Measurements from ENCODE around the gene SP2.
A peak's percentile ranks its signal among the peaks of the same experiment; 100 is the strongest.

The SP2 gene

GRCh38 chr17:47895347-47895855 is 635 bp upstream of the SP2 start:
- H3K27ac ChIP-seq (ENCODE audit: low read length): peak overlapping the region; percentile 89
- peaks cover 30% of the 10 kb centered on the region for H3K4me1 ChIP-seq (ENCODE audit: control insufficient read depth, insufficient read depth, low read length)
- no peaks in the 10 kb centered on the region for H3K9me3 ChIP-seq (ENCODE audit: control insufficient read depth in 2 of 2, low read length in 2 of 2)
- H3K36me3 ChIP-seq (ENCODE audit: control insufficient read depth in 2 of 2, insufficient read depth in 2 of 2, low read length in 2 of 2): peaks cover 0 to 2% of the 10 kb centered on the region in 2 donors
- peak overlapping the region; percentile 94 to 100 for H3K4me3 ChIP-seq (ENCODE audit: low read length in 2 of 2)
- H3K9ac ChIP-seq (ENCODE audit: low read length in 2 of 2): peak overlapping the region; percentile 87 to 99
- H3K27me3 ChIP-seq (ENCODE audit: control insufficient read depth in 1 of 2, insufficient read depth in 2 of 2, low read length in 2 of 2): no peaks in the 10 kb centered on the region

- H3K9ac ChIP-seq (ENCODE audit: low read length in 2 of 2): peak overlapping the region; percentile 95 to 96
- H3K4me1 ChIP-seq (ENCODE audit: control insufficient read depth, insufficient read depth, low read length): peaks cover 35% of the 10 kb centered on the region
- peak overlapping the region; percentile 95 to 100 for H3K4me3 ChIP-seq (ENCODE audit: low read length in 2 of 2)
- peak overlapping the region; percentile 97 for H3K27ac ChIP-seq (ENCODE audit: low read length)
- H3K27me3 ChIP-seq (ENCODE audit: control insufficient read depth in 1 of 2, insufficient read depth in 2 of 2, low read length in 2 of 2): no peaks in the 10 kb centered on the region
- no peaks in the 10 kb centered on the region for H3K9me3 ChIP-seq (ENCODE audit: control insufficient read depth in 2 of 2, low read length in 2 of 2)
- peaks cover 0 to 2% of the 10 kb centered on the region in 2 donors for H3K36me3 ChIP-seq (ENCODE audit: control insufficient read depth in 2 of 2, insufficient read depth in 2 of 2, low read length in 2 of 2)
Observed at GRCh38 chr17:47896672-47897490, 845 bp downstream of the SP2 start.

- Histone ChIP-seq H3K4me3 (ENCODE audit: low read length in 2 of 2) (peak overlapping the region; percentile 95 to 100), H3K9ac (ENCODE audit: low read length in 2 of 2) (peak overlapping the region; percentile 95 to 96), H3K36me3 (ENCODE audit: control insufficient read depth in 2 of 2, insufficient read depth in 2 of 2, low read length in 2 of 2) (peaks cover 0 to 2% of the 10 kb centered on the region in 2 donors), H3K4me1 (ENCODE audit: control insufficient read depth, insufficient read depth, low read length) (peaks cover 40% of the 10 kb centered on the region), H3K27me3 (ENCODE audit: control insufficient read depth in 1 of 2, insufficient read depth in 2 of 2, low read length in 2 of 2) (no peaks in the 10 kb centered on the region), H3K9me3 (ENCODE audit: control insufficient read depth in 2 of 2, low read length in 2 of 2) (no peaks in the 10 kb centered on the region), H3K27ac (ENCODE audit: low read length) (peak overlapping the region; percentile 97)
Observed at GRCh38 chr17:47897561-47897960, 1.5 kb downstream of the SP2 start.

- Histone ChIP-seq H3K4me1 (ENCODE audit: control insufficient read depth, insufficient read depth, low read length) (peaks cover 40% of the 10 kb centered on the region), H3K36me3 (ENCODE audit: control insufficient read depth in 2 of 2, insufficient read depth in 2 of 2, low read length in 2 of 2) (peaks cover 0 to 2% of the 10 kb centered on the region in 2 donors), H3K27me3 (ENCODE audit: control insufficient read depth in 1 of 2, insufficient read depth in 2 of 2, low read length in 2 of 2) (no peaks in the 10 kb centered on the region), H3K9ac (ENCODE audit: low read length in 2 of 2) (no peak overlapping the region), H3K4me3 (ENCODE audit: low read length in 2 of 2) (no peak overlapping the region), H3K27ac (ENCODE audit: low read length) (peak overlapping the region; percentile 97), H3K9me3 (ENCODE audit: control insufficient read depth in 2 of 2, low read length in 2 of 2) (no peaks in the 10 kb centered on the region)
Observed at GRCh38 chr17:47898241-47898640, 2.2 kb downstream of the SP2 start.

GRCh38 chr17:47899643-47900042 is 3.6 kb downstream of the SP2 start:
- H3K9me3 ChIP-seq (ENCODE audit: control insufficient read depth in 2 of 2, low read length in 2 of 2): no peaks in the 10 kb centered on the region
- H3K27ac ChIP-seq (ENCODE audit: low read length): peak overlapping the region; percentile 49
- peaks cover 46% of the 10 kb centered on the region for H3K4me1 ChIP-seq (ENCODE audit: control insufficient read depth, insufficient read depth, low read length)
- no peaks in the 10 kb centered on the region for H3K27me3 ChIP-seq (ENCODE audit: control insufficient read depth in 1 of 2, insufficient read depth in 2 of 2, low read length in 2 of 2)
- no peak overlapping the region for H3K4me3 ChIP-seq (ENCODE audit: low read length in 2 of 2)
- peaks cover 0 to 2% of the 10 kb centered on the region in 2 donors for H3K36me3 ChIP-seq (ENCODE audit: control insufficient read depth in 2 of 2, insufficient read depth in 2 of 2, low read length in 2 of 2)
- peak overlapping the region in 1 of 2 donors; percentile 47 for H3K9ac ChIP-seq (ENCODE audit: low read length in 2 of 2)

- Histone ChIP-seq H3K27ac (ENCODE audit: low read length) (no peak overlapping the region), H3K9me3 (ENCODE audit: control insufficient read depth in 2 of 2, low read length in 2 of 2) (no peaks in the 10 kb centered on the region), H3K4me1 (ENCODE audit: control insufficient read depth, insufficient read depth, low read length) (peaks cover 59% of the 10 kb centered on the region), H3K27me3 (ENCODE audit: control insufficient read depth in 1 of 2, insufficient read depth in 2 of 2, low read length in 2 of 2) (no peaks in the 10 kb centered on the region), H3K4me3 (ENCODE audit: low read length in 2 of 2) (no peak overlapping the region), H3K9ac (ENCODE audit: low read length in 2 of 2) (no peak overlapping the region), H3K36me3 (ENCODE audit: control insufficient read depth in 2 of 2, insufficient read depth in 2 of 2, low read length in 2 of 2) (peaks cover 0 to 2% of the 10 kb centered on the region in 2 donors)
Observed at GRCh38 chr17:47901423-47901822, 5.4 kb downstream of the SP2 start.

GRCh38 chr17:47902039-47902744 is 6.2 kb downstream of the SP2 start:
- Histone ChIP-seq H3K9me3 (ENCODE audit: control insufficient read depth in 2 of 2, low read length in 2 of 2) (no peaks in the 10 kb centered on the region), H3K27ac (ENCODE audit: low read length) (no peak overlapping the region), H3K4me3 (ENCODE audit: low read length in 2 of 2) (no peak overlapping the region), H3K9ac (ENCODE audit: low read length in 2 of 2) (no peak overlapping the region), H3K4me1 (ENCODE audit: control insufficient read depth, insufficient read depth, low read length) (peaks cover 61% of the 10 kb centered on the region), H3K36me3 (ENCODE audit: control insufficient read depth in 2 of 2, insufficient read depth in 2 of 2, low read length in 2 of 2) (peaks cover 0 to 2% of the 10 kb centered on the region in 2 donors), H3K27me3 (ENCODE audit: control insufficient read depth in 1 of 2, insufficient read depth in 2 of 2, low read length in 2 of 2) (no peaks in the 10 kb centered on the region)

GRCh38 chr17:47905221-47905733 is 9.2 kb downstream of the SP2 start:
- Histone ChIP-seq H3K9ac (ENCODE audit: low read length in 2 of 2) (peak overlapping the region; percentile 48 to 72), H3K27ac (ENCODE audit: low read length) (peak overlapping the region; percentile 90), H3K36me3 (ENCODE audit: control insufficient read depth in 2 of 2, insufficient read depth in 2 of 2, low read length in 2 of 2) (no peaks in the 10 kb centered on the region), H3K27me3 (ENCODE audit: control insufficient read depth in 1 of 2, insufficient read depth in 2 of 2, low read length in 2 of 2) (no peaks in the 10 kb centered on the region), H3K4me1 (ENCODE audit: control insufficient read depth, insufficient read depth, low read length) (peaks cover 50% of the 10 kb centered on the region), H3K4me3 (ENCODE audit: low read length in 2 of 2) (peak overlapping the region; percentile 53 to 55), H3K9me3 (ENCODE audit: control insufficient read depth in 2 of 2, low read length in 2 of 2) (no peaks in the 10 kb centered on the region)

GRCh38 chr17:47906443-47906842 is 10.4 kb downstream of the SP2 start:
- H3K27ac ChIP-seq (ENCODE audit: low read length): peak overlapping the region; percentile 90
- H3K36me3 ChIP-seq (ENCODE audit: control insufficient read depth in 2 of 2, insufficient read depth in 2 of 2, low read length in 2 of 2): no peaks in the 10 kb centered on the region
- H3K9me3 ChIP-seq (ENCODE audit: control insufficient read depth in 2 of 2, low read length in 2 of 2): no peaks in the 10 kb centered on the region
- H3K9ac ChIP-seq (ENCODE audit: low read length in 2 of 2): peak overlapping the region in 1 of 2 donors; percentile 21
- no peaks in the 10 kb centered on the region for H3K27me3 ChIP-seq (ENCODE audit: control insufficient read depth in 1 of 2, insufficient read depth in 2 of 2, low read length in 2 of 2)
- H3K4me1 ChIP-seq (ENCODE audit: control insufficient read depth, insufficient read depth, low read length): peaks cover 48% of the 10 kb centered on the region
- H3K4me3 ChIP-seq (ENCODE audit: low read length in 2 of 2): peak overlapping the region in 1 of 2 donors; percentile 55

- Histone ChIP-seq H3K9me3 (ENCODE audit: control insufficient read depth in 2 of 2, low read length in 2 of 2) (no peaks in the 10 kb centered on the region), H3K9ac (ENCODE audit: low read length in 2 of 2) (peak overlapping the region in 1 of 2 donors; percentile 1), H3K27ac (ENCODE audit: low read length) (peak overlapping the region; percentile 6), H3K36me3 (ENCODE audit: control insufficient read depth in 2 of 2, insufficient read depth in 2 of 2, low read length in 2 of 2) (no peaks in the 10 kb centered on the region), H3K4me1 (ENCODE audit: control insufficient read depth, insufficient read depth, low read length) (peaks cover 39% of the 10 kb centered on the region), H3K4me3 (ENCODE audit: low read length in 2 of 2) (peak overlapping the region; percentile 59 to 61), H3K27me3 (ENCODE audit: control insufficient read depth in 1 of 2, insufficient read depth in 2 of 2, low read length in 2 of 2) (no peaks in the 10 kb centered on the region)
Observed at GRCh38 chr17:47907932-47908562, 12.0 kb downstream of the SP2 start.
